ENCODE measurements around the gene PABPN1.
"Not testable (repeated sequence)": the region's sequence is repeated elsewhere in the genome, so short reads cannot be mapped to it uniquely, and the experiment has no call there.

Gene PABPN1

GRCh38 chr14:23301969-23302289 lies 19.3 kb upstream of the PABPN1 start:
- DNase-seq, result no peak

- no peak for DNase-seq
Observed at GRCh38 chr14:23302290-23303225, 18.7 kb upstream of the PABPN1 start, which contains the start of gene PPP1R3E. PPP1R3E (minus strand) TSS chr14:23302859; CDS start chr14:23302576, 283 bp downstream.

GRCh38 chr14:23306412-23307145 lies 14.7 kb upstream of the PABPN1 start, which contains the start of gene BCL2L2:
BCL2L2 (plus strand) TSS chr14:23306833; CDS start chr14:23307768, 935 bp downstream.
- no peak for DNase-seq

- no peak for DNase-seq
Observed at GRCh38 chr14:23307146-23307530, 14.1 kb upstream of the PABPN1 start.

GRCh38 chr14:23307687-23308644 lies 13.3 kb upstream of the PABPN1 start:
- DNase-seq, result no peak

- no peak for DNase-seq
Observed at GRCh38 chr14:23308721-23309445, 12.4 kb upstream of the PABPN1 start.

- DNase-seq, result no peak
Observed at GRCh38 chr14:23310546-23310945, 10.7 kb upstream of the PABPN1 start.

GRCh38 chr14:23316300-23316699 lies 5.0 kb upstream of the PABPN1 start:
- no peak for DNase-seq

GRCh38 chr14:23319746-23320583 lies 1.3 kb upstream of the PABPN1 start:
- DNase-seq, result no peak

- DNase-seq, result no peak
Observed at GRCh38 chr14:23321572-23322547, 603 bp downstream of the PABPN1 start.

- no peak for DNase-seq
Observed at GRCh38 chr14:23322568-23323517, 1.6 kb downstream of the PABPN1 start.

GRCh38 chr14:23323838-23324454 lies 2.7 kb downstream of the PABPN1 start:
- DNase-seq, result no peak

- DNase-seq, result no peak
Observed at GRCh38 chr14:23324455-23324846, 3.2 kb downstream of the PABPN1 start.

- no peak for DNase-seq
Observed at GRCh38 chr14:23324993-23325392, 3.7 kb downstream of the PABPN1 start.

GRCh38 chr14:23325746-23326145 lies 4.5 kb downstream of the PABPN1 start:
- DNase-seq, result not testable (repeated sequence)

GRCh38 chr14:23326491-23327332 lies 5.5 kb downstream of the PABPN1 start:
- no peak for DNase-seq
